Lung microvascular endothelial cell (primary cell): ENCODE measurements around the gene GPR171. TPM values are rescaled to one million over a fixed set of nuclear protein-coding genes. Genes with fewer than 3 reads are reported as not detected.

Experiments
- DNase-seq, 2 donors: peaks; one replicate each; pipeline versions ENCODE4 v3.0.0 to v3.0.0-alpha.2; 2010; ENCODE audit warnings: low read depth in 2 of 2
- total RNA-seq: library from RNA; depleted of rRNA; stranded (reverse); fragments of >200 nt; gene quantifications from 2 replicates; pipeline ENCODE4 v1.2.1, GENCODE V29; 2014

The GPR171 gene
- total RNA-seq, 1 donor from 2014 or later: not detected

GRCh38 chr3:151213881-151214280, 10.9 kb upstream of the GPR171 start:
- no peak for DNase-seq

- DNase-seq: no peak
Observed at GRCh38 chr3:151213151-151213550, 10.1 kb upstream of the GPR171 start.

GRCh38 chr3:151210676-151211381, 7.8 kb upstream of the GPR171 start:
- DNase-seq: peak in 1 of 2 donors; percentile 4

- no peak for DNase-seq
Observed at GRCh38 chr3:151209654-151210053, 6.6 kb upstream of the GPR171 start.

DNA sequence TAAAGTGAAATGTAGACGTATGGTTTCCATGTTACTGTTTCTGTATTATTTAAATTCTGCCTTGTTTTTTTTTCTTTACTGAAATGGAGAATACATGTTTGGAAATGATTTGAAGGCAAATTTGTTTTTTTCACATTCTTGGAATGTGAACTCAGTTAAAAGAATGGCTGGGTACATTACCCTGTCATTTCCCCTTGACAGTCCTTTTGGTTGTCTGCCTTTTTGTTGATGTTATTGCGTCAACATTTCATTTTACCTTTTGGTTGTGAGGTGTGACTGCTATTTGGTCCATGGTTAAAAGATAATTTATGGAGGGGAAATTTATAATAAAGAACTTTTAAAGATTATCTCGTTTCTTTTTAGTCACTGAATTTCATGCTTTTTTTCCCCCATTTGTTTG, 3.2 kb upstream of the GPR171 start:
- DNase-seq: no peak

- DNase-seq: no peak
Observed at GRCh38 chr3:151205482-151205881, 2.5 kb upstream of the GPR171 start.

GRCh38 chr3:151204530-151205402, 1.8 kb upstream of the GPR171 start:
- DNase-seq: no peak

DNA sequence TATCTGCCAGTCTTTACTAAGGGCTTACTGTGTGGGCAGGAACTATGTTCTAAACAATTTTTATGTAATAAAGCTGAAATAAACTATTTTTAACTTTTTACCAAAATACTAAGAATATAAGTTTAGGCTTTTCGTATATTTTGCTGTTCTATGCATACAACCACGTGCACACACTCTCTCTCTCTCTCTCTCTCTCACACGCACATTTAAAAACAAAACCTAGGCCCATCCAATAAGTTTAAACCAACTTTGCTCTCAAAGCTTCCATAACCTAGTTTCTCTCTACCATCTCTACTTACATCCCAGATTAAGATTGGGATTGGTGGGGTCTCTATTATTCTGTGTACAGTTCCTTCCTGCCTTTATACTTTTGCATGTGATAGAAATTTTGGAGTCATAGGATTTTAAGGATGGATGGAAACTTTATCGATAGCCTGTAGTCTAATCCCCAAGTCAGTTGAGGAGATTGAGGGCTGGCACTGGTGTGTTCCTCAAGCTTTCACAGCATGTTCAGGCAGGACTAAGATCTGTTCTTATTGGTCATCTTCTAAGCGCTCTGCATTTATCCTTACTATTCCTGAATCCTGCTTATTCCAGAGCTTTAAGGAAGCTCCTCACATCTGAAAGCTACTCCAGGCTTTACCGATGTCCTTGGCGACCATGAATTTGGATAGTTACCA, 1.8 kb downstream of the GPR171 start:
- no peak for DNase-seq

DNA sequence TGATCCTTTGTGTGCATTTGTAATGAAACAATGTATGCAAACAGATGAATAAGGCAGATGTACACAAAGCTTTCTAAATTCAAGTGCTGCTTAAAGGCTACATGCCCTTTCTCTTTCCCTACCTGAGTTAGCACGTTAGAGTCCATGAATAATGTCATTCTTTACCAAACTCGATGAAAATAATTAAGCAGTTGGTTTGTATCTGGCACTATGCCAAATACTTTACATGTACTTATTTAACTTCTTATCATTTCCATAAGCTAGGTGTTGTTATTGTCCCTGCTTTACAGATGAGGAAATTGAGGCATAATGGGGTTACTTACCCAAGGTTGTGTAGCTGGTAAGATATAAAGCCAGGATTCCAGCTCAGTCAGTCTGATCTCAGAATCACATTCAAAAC, 2.4 kb downstream of the GPR171 start:
- no peak for DNase-seq

DNA sequence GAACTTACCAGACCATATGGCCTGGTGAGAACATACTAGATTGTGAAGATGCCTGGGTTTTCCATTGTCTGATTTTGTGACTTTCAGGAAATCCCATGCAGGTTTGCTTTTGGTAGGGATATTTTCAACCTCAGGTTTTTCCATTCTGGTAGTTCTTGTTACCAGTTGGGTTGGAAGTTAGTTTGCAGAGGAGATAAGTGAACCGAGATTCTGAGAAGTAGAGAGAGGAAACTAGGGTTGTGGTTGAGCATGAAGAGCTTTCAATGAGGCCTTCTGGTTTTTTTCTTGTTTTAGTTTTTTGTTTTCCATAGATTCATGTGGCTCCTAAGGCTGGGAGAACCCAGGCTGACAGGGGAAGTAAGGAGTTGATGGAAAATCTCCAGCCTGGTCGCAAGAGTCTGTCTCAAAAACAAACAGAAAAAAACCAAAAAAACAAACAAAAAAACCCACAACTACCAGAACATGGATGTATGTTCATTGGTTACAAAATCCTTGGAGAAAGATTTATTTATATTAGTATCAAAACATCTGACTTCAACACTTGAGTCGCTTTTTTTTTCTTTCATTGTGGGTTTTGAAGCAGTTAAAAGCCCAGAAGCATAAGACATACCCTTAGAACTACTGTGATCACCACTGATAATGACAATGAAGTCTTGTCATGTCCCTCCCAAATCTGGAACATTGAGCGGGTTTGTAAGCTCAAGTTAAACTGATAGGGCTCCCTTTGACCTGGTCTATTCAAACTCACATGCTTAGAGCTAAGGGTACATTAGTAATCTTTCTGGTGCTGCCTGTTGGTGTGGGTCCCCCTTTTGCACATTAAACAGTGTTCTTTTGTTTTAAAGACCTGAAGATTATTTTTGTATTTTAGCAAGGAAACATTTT, 3.2 kb downstream of the GPR171 start:
- DNase-seq: no peak

DNA sequence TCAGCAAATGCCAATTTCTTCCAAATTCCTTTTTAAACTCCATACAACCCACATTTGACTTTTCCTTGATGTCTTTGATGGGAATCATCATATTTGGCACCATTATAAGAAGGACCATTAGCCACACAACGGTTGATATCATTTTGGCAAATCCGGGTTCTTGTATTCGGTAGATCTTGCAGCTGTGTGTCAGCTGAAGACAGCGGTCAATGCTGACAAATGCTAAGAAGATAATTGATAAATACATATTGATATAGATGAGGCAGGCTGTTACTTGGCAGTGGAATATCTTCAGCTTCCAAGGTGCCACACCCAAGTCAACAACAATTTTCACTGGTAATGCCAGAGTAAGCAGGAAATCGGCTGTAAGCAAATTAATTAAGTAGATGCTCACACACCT, 4.2 kb downstream of the GPR171 start:
- DNase-seq: no peak

DNA sequence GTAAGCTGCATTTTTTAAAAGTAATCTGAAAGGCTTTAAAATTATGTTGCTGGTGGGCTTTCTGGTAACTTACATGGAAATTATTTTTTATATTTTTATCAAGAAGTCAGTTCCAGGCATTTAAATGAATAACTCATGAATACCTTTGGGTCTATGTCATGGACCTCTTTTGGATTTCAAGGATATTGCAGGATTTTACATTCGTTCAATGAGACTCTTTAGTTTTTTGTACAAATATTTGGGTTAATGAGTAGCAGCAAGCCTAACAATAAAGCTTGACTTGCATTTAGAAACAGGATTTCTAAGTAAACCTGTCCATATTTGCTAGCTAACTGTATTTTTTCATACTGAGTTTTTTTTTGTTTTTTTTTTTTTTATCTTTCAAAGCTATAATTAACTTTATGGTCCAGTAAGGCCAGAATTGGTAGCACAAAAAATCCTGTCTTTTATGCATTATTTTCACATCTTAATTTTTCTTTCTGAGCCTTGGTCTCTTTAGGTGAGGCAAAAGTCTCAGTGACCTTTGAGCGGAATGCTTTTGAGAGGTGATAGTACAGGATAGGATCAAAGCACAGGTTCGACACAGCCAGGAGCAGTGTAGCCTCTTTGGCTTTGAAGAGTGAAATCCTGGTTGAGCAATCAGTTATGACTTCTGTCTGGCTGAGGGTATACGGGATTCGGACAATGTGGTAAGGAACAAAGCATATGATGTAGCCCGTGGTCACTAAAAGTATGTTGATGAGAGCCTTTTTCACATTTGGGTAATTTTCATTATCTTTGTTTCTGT, 4.8 kb downstream of the GPR171 start:
- no peak for DNase-seq

DNA sequence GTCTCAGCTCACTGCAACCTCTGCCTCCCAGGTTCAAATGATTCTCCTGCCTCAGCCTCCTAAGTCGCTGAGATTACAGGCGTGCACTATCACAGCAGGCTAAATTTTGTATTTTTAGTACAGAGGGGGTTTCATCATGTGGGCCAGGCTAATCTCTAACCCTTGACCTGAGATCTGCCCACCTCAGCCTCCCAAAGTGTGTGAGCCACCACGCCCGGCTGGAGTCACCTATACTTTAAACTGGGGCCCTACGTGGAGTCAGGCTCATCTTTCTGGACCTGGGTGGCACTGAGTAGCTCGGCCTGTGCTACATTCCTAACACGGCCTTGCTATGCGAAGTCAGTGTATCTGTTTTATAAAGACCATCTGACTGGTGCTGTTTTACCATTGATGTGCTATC, 5.8 kb downstream of the GPR171 start:
- no peak for DNase-seq

- DNase-seq: no peak
Observed at GRCh38 chr3:151196434-151196833, 6.6 kb downstream of the GPR171 start.

DNA sequence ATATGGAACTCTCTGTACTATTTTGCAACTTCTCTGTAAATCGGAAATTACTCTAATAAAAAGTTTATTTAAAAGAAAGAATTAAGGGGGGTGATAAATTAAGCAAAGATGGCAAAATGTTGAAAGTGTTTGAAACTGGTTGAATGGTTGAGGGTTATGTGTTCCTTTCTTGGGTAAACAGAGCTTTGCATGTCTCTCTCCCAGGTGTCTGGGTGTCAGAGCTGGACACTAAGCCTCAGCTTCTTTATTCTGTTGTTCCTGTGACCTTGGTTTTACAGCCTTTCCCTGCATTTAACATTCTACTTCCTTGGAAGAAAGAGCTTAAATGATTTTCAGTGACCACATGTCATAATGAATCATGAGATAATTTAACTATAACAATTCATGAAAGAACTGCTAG, 7.2 kb downstream of the GPR171 start:
- no peak for DNase-seq

- DNase-seq: no peak
Observed at GRCh38 chr3:151192545-151192944, 10.5 kb downstream of the GPR171 start.

- DNase-seq: no peak
Observed at GRCh38 chr3:151191095-151191494, 11.9 kb downstream of the GPR171 start.

- DNase-seq: no peak
Observed at GRCh38 chr3:151183265-151183671, 19.7 kb downstream of the GPR171 start.

- no peak for DNase-seq
Observed at GRCh38 chr3:151182349-151183079, 20.5 kb downstream of the GPR171 start.
